GM21717 (cell line): ENCODE data around the gene CORO7.

Experiments
- ATAC-seq: cut with Tn5 transposase; IDR thresholded peaks from one replicate; pipeline ENCODE4 v1.9.1; 2021; ENCODE audit warnings: mild to moderate bottlenecking, moderate library complexity; ENCODE audit not compliant: unreplicated experiment

Gene CORO7

DNA sequence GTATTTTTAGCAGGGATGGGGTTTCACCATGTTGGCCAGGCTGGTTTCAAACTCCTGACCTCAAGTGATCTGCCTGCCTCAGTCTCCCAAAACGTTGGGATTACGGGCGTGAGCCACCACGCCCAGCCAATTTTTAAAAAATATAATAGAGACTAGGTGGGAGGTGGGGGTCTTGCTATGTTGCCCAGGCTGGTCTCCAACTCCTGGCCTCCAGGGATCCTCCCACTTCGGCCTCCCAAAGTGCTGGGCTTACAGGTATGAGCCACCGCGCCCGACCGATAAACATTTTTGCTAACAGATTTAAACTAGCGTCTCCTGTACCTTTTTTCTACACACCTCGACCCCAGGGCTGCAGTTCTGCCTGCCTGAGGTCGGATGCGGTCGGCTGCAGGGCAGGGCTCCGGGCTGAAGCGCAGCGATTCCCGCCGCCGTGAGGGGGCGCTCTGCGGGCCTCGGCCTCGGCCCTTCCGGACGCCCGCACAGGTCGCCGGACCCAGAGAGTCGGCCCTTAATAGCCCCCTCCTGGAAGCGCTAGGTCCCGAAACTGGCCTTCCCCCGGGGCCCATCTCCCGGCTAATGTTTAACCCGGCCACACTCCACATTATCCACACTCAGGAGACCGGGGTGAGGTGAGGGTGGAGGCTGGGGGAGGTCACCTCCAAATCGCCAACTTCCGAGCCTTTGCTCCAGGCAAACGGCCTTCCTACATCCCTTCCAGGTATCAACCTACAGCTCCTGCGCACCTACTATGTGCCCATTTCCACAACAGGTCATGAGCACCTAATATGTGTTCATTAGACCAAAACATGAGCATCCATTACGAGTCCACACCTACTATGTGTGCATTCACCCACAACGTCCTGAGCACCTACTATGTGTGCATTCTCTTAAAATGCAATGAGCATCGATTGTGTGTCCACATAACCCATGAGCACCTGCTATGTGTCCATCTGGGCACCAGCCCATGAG is 102.5 kb downstream of the CORO7 start:
- ATAC-seq, result no peak

DNA sequence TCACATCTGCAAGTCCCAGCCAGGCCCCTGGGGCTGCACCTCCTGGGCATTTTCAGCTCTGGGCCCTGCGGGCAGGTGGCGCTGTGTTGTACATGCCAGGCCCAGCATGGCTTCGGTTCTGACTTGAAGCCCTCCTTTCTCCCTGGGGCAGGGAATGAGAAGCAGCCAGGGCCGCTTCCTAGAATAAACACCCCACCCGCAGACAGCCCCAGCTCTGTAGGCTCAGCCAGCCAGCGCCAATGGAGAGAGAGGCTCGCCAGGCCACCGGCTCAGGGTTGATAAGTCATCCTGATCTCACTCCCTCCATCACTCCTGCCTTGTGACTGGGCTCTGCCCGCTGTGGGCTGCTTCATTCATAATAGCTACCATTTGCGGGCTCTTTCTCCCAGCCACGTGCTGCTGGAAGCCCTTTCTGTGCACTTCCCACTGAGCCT is 106.5 kb downstream of the CORO7 start:
- ATAC-seq, result no peak

DNA sequence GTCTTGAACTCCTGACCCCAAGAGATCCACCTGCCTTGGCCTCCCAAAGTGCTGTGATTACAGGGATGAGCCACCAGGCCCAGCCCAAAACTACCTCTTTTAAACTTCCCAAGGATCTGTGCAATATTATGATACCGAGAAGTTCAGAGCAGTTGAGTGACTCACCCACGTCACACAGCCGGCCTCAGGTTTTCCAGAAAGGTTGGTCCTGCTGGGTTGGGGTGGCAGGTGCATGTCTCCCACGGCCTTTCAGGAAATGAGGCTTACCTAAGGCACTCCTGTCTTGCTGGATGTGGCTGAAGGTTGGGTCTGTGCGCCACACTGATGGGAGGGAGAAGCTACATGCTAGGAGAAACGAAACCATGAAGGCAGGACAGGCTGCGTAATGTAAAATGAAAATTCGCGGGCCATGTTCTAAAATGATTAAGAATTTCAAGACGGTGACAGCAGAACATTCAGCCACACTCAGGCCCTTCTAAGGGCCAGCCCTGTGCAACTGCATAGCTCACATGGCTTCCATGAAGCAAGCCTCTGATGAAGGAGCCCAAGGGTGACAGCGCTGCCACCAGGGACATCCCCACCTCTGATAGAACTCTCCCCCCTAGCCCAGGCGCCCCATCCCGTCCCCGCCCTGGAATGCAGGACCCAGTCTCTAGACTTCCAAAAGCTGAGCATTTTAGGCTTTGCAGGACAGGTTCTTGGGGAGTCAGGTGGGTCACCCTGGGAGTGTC is 107.1 kb downstream of the CORO7 start:
- ATAC-seq, result no peak

DNA sequence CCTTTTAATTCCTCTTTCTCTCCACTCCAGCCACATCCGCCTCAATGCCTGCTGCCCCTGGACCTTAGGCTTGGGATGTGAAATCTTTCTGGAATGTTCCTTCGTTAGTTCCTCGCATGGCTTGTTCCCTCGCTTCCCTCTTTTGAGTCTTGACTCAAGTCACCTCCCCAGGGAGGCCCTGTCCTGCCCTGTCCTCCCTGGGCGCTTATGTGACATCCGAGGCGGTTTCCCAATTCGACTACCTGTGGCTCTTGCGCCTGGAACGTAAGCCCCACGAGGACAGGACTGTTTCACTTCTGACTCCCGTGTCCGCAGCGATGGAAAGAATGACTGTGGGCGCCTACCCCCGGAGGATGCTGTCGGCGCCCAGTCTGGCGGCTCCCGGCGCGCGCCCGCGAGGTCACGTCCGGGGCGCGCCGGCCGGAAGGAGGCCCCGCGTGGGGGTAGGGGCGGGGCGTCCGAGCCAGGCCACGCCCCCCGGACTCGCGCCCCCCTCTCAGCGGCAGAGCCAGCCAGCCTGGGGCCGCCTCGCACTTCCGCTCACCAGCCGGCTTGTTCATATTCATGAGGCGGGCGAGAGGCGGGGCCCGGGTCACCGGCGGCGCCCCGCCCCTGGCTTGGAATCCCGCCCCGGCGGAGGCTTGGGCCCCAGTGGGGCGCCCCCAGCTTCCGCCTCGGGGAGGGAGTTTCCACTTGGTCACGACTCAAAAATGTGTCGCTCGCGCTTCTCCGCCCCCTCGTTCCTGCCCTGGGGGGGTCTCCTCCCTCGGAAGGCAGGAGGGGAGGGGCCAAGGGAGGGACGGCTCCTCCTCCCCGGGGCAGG is 109.0 kb downstream of the CORO7 start:
- ATAC-seq, result peak; percentile 76

DNA sequence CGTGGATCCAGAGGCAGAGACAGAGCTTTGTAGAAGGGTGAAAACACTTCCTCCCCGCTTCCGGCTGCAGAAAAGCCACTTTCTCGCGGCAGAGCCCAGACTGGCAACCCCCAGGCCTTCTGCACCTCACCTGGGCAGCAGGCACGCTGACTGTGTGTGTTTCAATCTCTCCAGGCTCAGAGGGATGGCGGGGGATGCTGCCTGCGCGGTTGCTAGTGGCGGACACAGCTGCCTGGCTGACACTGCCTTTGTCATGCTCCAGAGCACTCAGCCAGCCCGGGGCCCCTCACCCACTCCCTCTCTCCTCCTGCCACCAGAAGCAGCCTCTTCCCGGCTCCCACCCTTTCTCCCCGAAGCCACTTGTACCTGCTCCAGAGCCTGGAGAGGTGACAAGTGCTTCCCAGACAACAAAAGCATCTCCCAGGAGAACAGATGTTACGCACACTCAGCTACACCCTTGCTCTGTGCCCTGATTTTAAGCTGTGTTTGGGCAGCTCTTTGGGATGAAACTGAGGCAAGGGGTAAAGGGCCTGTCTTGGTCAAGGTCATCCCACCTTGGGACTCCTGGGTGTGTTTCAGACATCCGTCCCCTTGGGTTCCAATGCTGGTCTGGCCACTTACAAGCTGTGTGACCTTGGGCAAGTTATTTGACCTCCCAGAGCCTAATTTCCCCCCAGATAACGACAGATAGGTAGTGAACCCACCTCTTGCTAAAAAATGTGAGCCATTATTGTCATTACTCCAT is 109.8 kb downstream of the CORO7 start:
- ATAC-seq, result no peak
